A549 (cell line): ENCODE data around the gene TRMT13. TPM values are rescaled to one million over a fixed set of nuclear protein-coding genes. Genes with fewer than 3 reads are reported as not detected.

Experiments used
- ATAC-seq, 2 experiments: fragments of 200-7000 bp in 1 of 2; fragments of >200 bp in 1 of 2; cut with Nextera tagmentation in 1 of 2; cut with Tn5 transposase in 1 of 2; 3 replicates each; pipeline versions ENCODE4 v1.8.0 to v1.9.1; 2018 to 2020; ENCODE audit warnings: mild to moderate bottlenecking in 1 of 2, moderate library complexity in 1 of 2
- CTCF ChIA-PET: fragments of 300-600 bp; sonication (Branson Sonifier 250); formaldehyde crosslinking; extraction: SDS; loops from one replicate; lab custom pipeline; 2021; ENCODE audit warnings: antibody characterized with exemption, inconsistent platforms; lab: Yijun Ruan, JAX
- POLR2A ChIA-PET: fragments of 350-600 bp; formaldehyde crosslinking; extraction: SDS; loops from one replicate; lab custom pipeline; 2021; ENCODE audit warnings: antibody characterized with exemption, inconsistent platforms; lab: Yijun Ruan, JAX
- DNase-seq, 2 experiments: peaks; one replicate each; pipeline versions ENCODE4 v3.0.0 to v3.0.0-alpha.2; 2011 to 2016; ENCODE audit warnings: low read depth in 1 of 2, low spot score in 1 of 2
- FAIRE-seq: peaks from 2 replicates; lab custom pipeline; 2011; peaks lifted over from hg19 to GRCh38; lab: Jason Lieb, UNC
- H3K27ac ChIP-seq, 2 experiments: fragments of >200 bp; sonication (Bioruptor Twin); formaldehyde crosslinking; 3 replicates each; pipeline ENCODE4 v1.5.1; 2016 to 2017
- H3K4me1 ChIP-seq: fragments of >200 bp; sonication (Bioruptor Twin); formaldehyde crosslinking; 3 replicates; pipeline ENCODE4 v1.6.1; 2016
- H3K4me2 ChIP-seq: fragments of >200 bp; sonication (Bioruptor Twin); formaldehyde crosslinking; 3 replicates; pipeline ENCODE4 v1.6.1; 2016
- H3K4me3 ChIP-seq: fragments of >200 bp; sonication (Bioruptor Twin); formaldehyde crosslinking; 3 replicates; pipeline ENCODE4 v1.5.1; 2016
- H3K9me3 ChIP-seq: fragments of >200 bp; sonication (Bioruptor Twin); formaldehyde crosslinking; 3 replicates; pipeline ENCODE4 v1.6.1; 2016
- BHLHE40 ChIP-seq: IDR thresholded peaks from 2 replicates; pipeline ENCODE4 v1.6.1; 2012; ENCODE audit warnings: low read depth, low read length, inconsistent platforms
- CBX2 ChIP-seq: fragments of 200-600 bp; sonication (generic); IDR thresholded peaks from 2 replicates; pipeline ENCODE4 v1.6.1; 2016; ENCODE audit warnings: low read depth, mild to moderate bottlenecking, borderline replicate concordance
- CEBPB ChIP-seq, 2 experiments: fragments of >200 bp in 1 of 2; sonication (Bioruptor Twin) in 1 of 2; formaldehyde crosslinking in 1 of 2; IDR thresholded peaks; 2 replicates each; pipeline ENCODE4 v1.6.1; 2012 to 2016
- CHD2 ChIP-seq: fragments of 150-350 bp; IDR thresholded peaks from 2 replicates; pipeline ENCODE4 v1.6.1; 2014; ENCODE audit warnings: low read length; ENCODE audit not compliant: partially characterized antibody
- CHD4 ChIP-seq: fragments of 200-600 bp; sonication (generic); IDR thresholded peaks from 2 replicates; pipeline ENCODE4 v1.6.1; 2016; ENCODE audit warnings: antibody characterized with exemption, mild to moderate bottlenecking, borderline replicate concordance
- FOXS1 ChIP-seq: fragments of 250-450 bp; sonication (Bioruptor Pico); IDR thresholded peaks from 2 replicates; pipeline ENCODE4 v1.5.0; 2020; ENCODE audit warnings: mild to moderate bottlenecking, moderate library complexity
- JUN ChIP-seq, 2 experiments: fragments of >200 bp; sonication (Bioruptor Twin); formaldehyde crosslinking; IDR thresholded peaks; 2 replicates in 1 of 2; 3 replicates in 1 of 2; pipeline ENCODE4 v1.6.1; 2016 to 2017
- MAFK ChIP-seq: fragments of 450-650 bp; IDR thresholded peaks from 2 replicates; pipeline ENCODE4 v1.6.1; 2014; ENCODE audit not compliant: partially characterized antibody
- NPAS2 ChIP-seq: fragments of 250-450 bp; sonication (Bioruptor Pico); IDR thresholded peaks from 2 replicates; pipeline ENCODE4 v1.8.0; 2022; ENCODE audit warnings: mild to moderate bottlenecking, moderate library complexity, borderline replicate concordance
- POLR2AphosphoS2 ChIP-seq: conservative IDR thresholded peaks from 2 replicates; pipeline ENCODE4 v1.6.1; 2012; ENCODE audit warnings: low read length, improper control_type of control experiment, inconsistent platforms
- RAD21 ChIP-seq, 2 experiments: fragments of >200 bp in 1 of 2; sonication (Bioruptor Twin) in 1 of 2; formaldehyde crosslinking in 1 of 2; IDR thresholded peaks in 1 of 2; conservative IDR thresholded peaks in 1 of 2; 2 replicates in 1 of 2; 3 replicates in 1 of 2; pipeline ENCODE4 v1.6.1; 2012 to 2018; ENCODE audit warnings: inconsistent platforms in 1 of 2
- RCOR1 ChIP-seq: fragments of 150-350 bp; IDR thresholded peaks from 2 replicates; pipeline ENCODE4 v1.6.1; 2014; ENCODE audit warnings: antibody characterized with exemption, low read length, low read depth
- RFX5 ChIP-seq: fragments of 450-650 bp; IDR thresholded peaks from 2 replicates; pipeline ENCODE4 v1.7.1; 2014; ENCODE audit warnings: antibody characterized with exemption, mild to moderate bottlenecking, moderate library complexity
- RNF2 ChIP-seq: fragments of 200-600 bp; sonication (generic); IDR thresholded peaks from 2 replicates; pipeline ENCODE4 v1.6.1; 2016; ENCODE audit warnings: low read depth, mild to moderate bottlenecking, antibody characterized with exemption, moderate library complexity, borderline replicate concordance
- SMC3 ChIP-seq: fragments of >200 bp; sonication (Bioruptor Twin); formaldehyde crosslinking; IDR thresholded peaks from 3 replicates; pipeline ENCODE4 v1.6.1; 2018; ENCODE audit warnings: inconsistent platforms
- TFCP2L1 ChIP-seq: fragments of 250-450 bp; sonication (Bioruptor Pico); IDR thresholded peaks from 2 replicates; pipeline ENCODE4 v1.5.0; 2021; ENCODE audit warnings: mild to moderate bottlenecking
- WGBS: methylation state at CpG from one replicate; pipeline ENCODE4 v1.1.6; 2017; ENCODE audit errors: missing lambda C conversion rate; 5-methylcytosine and 5-hydroxymethylcytosine counted together
- polyA plus RNA-seq, 4 experiments: library from polyadenylated mRNA; depleted of rRNA in 3 of 4; stranded (reverse); fragments of >200 nt; fragmentation: RNase III in 1 of 4; extraction: RNeasy Plus Mini Kit Qiagen cat#74134 plus additional on column Dnase treatment in 1 of 4; gene quantifications; 2 replicates in 3 of 4; 3 replicates in 1 of 4; pipeline ENCODE4 v1.2.3, GENCODE V29; 2011 to 2017
- TF ChIP-seq, protein P1 (sequence below): IDR thresholded peaks from 2 replicates; pipeline ENCODE4 v1.6.1; 2012
- TF ChIP-seq, protein P2 (sequence below): fragments of 200-600 bp; sonication (generic); IDR thresholded peaks from 2 replicates; pipeline ENCODE4 v1.6.1; 2016; ENCODE audit warnings: antibody characterized with exemption, mild to moderate bottlenecking, moderate library complexity
- TF ChIP-seq, protein P3 (sequence below): fragments of >200 bp; sonication (Bioruptor Twin); formaldehyde crosslinking; IDR thresholded peaks from 2 replicates; pipeline ENCODE4 v1.6.1; 2016
- TF ChIP-seq, protein P4 (sequence below): fragments of 450-650 bp; IDR thresholded peaks from 2 replicates; pipeline ENCODE4 v1.6.1; 2014; ENCODE audit warnings: antibody characterized with exemption
- TF ChIP-seq, protein P5 (sequence below): fragments of >200 bp; sonication (Bioruptor Twin); formaldehyde crosslinking; IDR thresholded peaks from 3 replicates; pipeline ENCODE4 v1.6.1; 2016
- TF ChIP-seq, protein P6 (sequence below): fragments of 150-350 bp; IDR thresholded peaks from 2 replicates; pipeline ENCODE4 v1.6.1; 2014; ENCODE audit warnings: low read depth, mild to moderate bottlenecking, low read length
- TF ChIP-seq, protein P7 (sequence below): IDR thresholded peaks from 2 replicates; pipeline ENCODE4 v1.6.1; 2012; ENCODE audit warnings: low read depth, borderline replicate concordance

TRMT13 gene
- polyA plus RNA-seq, 2 of the 4 experiments (the other 2 are of a cell fraction): 9.9 to 21.7 TPM

DNA sequence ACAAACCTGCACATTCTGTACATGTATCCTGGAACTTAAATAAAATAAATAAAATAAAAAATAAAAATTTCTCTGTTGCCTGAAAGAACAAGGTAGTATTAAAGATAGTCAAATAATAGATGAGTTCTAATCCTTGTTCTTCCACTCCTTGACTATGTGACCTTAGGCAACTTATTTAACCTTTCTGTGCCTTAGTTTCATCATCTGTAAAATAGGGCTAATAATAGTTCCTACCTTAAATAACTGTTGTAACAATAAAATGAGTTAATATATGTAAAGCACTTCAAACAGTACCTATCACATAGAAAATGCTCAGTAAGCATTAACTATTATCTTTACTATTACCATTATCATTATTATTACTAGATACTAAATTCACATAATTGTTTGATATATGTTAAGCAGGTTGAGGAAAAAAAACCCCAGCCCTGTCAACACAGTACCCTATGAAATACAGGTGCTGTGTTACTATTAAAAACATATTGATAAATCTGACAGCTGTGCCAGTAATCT lies 23.4 kb upstream of the TRMT13 start:
- H3K4me3 ChIP-seq: no peak overlapping the region
- no peak for ATAC-seq
- no peak overlapping the region for H3K4me2 ChIP-seq
- no peak for DNase-seq
- ChIA-PET POLR2A (no interaction called here), CTCF (interaction anchor here (0.6 kb wide), 1 partner anchor 45 kb away, joined by 5 read pairs; no protein-coding TSS in a partner anchor)
- TF ChIP-seq, protein P1, sequence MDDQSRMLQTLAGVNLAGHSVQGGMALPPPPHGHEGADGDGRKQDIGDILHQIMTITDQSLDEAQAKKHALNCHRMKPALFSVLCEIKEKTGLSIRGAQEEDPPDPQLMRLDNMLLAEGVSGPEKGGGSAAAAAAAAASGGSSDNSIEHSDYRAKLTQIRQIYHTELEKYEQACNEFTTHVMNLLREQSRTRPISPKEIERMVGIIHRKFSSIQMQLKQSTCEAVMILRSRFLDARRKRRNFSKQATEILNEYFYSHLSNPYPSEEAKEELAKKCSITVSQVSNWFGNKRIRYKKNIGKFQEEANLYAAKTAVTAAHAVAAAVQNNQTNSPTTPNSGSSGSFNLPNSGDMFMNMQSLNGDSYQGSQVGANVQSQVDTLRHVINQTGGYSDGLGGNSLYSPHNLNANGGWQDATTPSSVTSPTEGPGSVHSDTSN: no peak
- TF ChIP-seq, protein P2, sequence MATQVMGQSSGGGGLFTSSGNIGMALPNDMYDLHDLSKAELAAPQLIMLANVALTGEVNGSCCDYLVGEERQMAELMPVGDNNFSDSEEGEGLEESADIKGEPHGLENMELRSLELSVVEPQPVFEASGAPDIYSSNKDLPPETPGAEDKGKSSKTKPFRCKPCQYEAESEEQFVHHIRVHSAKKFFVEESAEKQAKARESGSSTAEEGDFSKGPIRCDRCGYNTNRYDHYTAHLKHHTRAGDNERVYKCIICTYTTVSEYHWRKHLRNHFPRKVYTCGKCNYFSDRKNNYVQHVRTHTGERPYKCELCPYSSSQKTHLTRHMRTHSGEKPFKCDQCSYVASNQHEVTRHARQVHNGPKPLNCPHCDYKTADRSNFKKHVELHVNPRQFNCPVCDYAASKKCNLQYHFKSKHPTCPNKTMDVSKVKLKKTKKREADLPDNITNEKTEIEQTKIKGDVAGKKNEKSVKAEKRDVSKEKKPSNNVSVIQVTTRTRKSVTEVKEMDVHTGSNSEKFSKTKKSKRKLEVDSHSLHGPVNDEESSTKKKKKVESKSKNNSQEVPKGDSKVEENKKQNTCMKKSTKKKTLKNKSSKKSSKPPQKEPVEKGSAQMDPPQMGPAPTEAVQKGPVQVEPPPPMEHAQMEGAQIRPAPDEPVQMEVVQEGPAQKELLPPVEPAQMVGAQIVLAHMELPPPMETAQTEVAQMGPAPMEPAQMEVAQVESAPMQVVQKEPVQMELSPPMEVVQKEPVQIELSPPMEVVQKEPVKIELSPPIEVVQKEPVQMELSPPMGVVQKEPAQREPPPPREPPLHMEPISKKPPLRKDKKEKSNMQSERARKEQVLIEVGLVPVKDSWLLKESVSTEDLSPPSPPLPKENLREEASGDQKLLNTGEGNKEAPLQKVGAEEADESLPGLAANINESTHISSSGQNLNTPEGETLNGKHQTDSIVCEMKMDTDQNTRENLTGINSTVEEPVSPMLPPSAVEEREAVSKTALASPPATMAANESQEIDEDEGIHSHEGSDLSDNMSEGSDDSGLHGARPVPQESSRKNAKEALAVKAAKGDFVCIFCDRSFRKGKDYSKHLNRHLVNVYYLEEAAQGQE: no peak
- peak; percentile 58 for TF ChIP-seq MAFK
- no peaks in the 10 kb centered on the region for H3K4me1 ChIP-seq
- FAIRE-seq: no peak
- no peak overlapping the region for H3K27ac ChIP-seq
- no peaks in the 10 kb centered on the region for H3K9me3 ChIP-seq

DNA sequence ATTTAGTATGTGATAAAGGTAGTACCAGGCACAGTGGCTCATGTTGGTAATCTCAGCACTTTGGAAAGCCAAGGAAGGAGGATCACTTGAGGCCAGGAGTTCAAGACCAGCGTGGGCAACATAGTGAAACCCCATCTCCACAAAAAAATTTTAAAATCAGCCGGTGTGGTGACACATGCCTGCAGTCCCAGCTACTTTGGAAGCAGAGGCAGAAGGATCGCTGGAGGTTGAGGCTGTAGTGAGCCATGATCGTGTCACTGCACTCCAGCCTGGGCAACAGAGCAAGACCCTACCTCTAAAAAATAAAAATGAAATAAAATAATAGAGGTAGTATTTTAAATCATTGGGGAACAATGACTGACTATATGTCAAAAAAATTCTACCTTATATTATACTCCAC lies 17.4 kb upstream of the TRMT13 start:
- no peak overlapping the region for H3K4me3 ChIP-seq
- POLR2A ChIA-PET: no interaction called here
- no peaks in the 10 kb centered on the region for H3K9me3 ChIP-seq
- TF ChIP-seq JUN (IDR thresholded peaks at IDR 0.05) (no peak), CEBPB (IDR thresholded peaks at IDR 0.05) (no peak), SMC3 (no peak)
- TF ChIP-seq, protein P3, sequence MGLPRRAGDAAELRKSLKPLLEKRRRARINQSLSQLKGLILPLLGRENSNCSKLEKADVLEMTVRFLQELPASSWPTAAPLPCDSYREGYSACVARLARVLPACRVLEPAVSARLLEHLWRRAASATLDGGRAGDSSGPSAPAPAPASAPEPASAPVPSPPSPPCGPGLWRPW: no peak
- TF ChIP-seq, protein P4, sequence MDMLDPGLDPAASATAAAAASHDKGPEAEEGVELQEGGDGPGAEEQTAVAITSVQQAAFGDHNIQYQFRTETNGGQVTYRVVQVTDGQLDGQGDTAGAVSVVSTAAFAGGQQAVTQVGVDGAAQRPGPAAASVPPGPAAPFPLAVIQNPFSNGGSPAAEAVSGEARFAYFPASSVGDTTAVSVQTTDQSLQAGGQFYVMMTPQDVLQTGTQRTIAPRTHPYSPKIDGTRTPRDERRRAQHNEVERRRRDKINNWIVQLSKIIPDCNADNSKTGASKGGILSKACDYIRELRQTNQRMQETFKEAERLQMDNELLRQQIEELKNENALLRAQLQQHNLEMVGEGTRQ: no peak
- TF ChIP-seq, all 56 proteins: peak for 0
- CTCF ChIA-PET: no interaction called here
- DNase-seq (no peak), FAIRE-seq (no peak), ATAC-seq (no peak)
- no peak overlapping the region for H3K4me2 ChIP-seq
- H3K4me1 ChIP-seq: no peaks in the 10 kb centered on the region
- H3K27ac ChIP-seq: no peak overlapping the region
- 96% methylated on average over 4 of the region's 4 CpGs for WGBS

DNA sequence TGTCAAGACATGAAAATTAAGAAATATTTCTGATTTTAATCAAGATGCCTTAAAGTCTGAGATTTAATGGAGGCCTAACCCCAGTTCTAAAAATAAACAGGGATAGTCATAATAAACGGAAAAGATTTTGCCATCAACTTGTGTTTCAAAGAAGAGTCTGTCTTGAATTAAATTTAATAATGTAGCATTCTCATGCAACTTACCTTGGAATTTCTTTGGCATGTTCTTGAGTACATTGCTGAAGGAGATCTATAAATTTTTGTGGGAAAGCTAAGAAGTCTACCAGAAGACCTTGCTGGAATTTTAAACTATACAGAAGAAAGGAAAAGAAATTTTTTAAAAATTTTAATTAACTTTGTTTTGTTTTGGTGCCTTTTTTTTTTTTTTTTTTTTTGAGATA lies 10.8 kb upstream of the TRMT13 start:
- Histone ChIP-seq H3K4me2 (no peak overlapping the region), H3K27ac (no peak overlapping the region), H3K9me3 (no peaks in the 10 kb centered on the region), H3K4me3 (no peak overlapping the region), H3K4me1 (no peaks in the 10 kb centered on the region)
- ATAC-seq (no peak), FAIRE-seq (no peak), DNase-seq (no peak)
- ChIA-PET CTCF (no interaction called here), POLR2A (no interaction called here)
- TF ChIP-seq, protein P5, sequence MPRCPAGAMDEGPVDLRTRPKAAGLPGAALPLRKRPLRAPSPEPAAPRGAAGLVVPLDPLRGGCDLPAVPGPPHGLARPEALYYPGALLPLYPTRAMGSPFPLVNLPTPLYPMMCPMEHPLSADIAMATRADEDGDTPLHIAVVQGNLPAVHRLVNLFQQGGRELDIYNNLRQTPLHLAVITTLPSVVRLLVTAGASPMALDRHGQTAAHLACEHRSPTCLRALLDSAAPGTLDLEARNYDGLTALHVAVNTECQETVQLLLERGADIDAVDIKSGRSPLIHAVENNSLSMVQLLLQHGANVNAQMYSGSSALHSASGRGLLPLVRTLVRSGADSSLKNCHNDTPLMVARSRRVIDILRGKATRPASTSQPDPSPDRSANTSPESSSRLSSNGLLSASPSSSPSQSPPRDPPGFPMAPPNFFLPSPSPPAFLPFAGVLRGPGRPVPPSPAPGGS: no peak
- TF ChIP-seq, protein P6, sequence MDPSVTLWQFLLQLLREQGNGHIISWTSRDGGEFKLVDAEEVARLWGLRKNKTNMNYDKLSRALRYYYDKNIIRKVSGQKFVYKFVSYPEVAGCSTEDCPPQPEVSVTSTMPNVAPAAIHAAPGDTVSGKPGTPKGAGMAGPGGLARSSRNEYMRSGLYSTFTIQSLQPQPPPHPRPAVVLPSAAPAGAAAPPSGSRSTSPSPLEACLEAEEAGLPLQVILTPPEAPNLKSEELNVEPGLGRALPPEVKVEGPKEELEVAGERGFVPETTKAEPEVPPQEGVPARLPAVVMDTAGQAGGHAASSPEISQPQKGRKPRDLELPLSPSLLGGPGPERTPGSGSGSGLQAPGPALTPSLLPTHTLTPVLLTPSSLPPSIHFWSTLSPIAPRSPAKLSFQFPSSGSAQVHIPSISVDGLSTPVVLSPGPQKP: no peak
- TF ChIP-seq RFX5 (no peak), CHD4 (no peak), RCOR1 (no peak), TFCP2L1 (no peak), RAD21 (conservative IDR thresholded peaks at IDR 0.05 in 1 of 2, IDR thresholded peaks at IDR 0.05 in 1 of 2) (no peak), CHD2 (no peak), CEBPB (IDR thresholded peaks at IDR 0.05) (no peak), RNF2 (no peak), POLR2AphosphoS2 (no peak), BHLHE40 (no peak), CBX2 (no peak), NPAS2 (CRISPR knock-in tag) (no peak), FOXS1 (CRISPR knock-in tag) (no peak)
- TF ChIP-seq, protein P7, sequence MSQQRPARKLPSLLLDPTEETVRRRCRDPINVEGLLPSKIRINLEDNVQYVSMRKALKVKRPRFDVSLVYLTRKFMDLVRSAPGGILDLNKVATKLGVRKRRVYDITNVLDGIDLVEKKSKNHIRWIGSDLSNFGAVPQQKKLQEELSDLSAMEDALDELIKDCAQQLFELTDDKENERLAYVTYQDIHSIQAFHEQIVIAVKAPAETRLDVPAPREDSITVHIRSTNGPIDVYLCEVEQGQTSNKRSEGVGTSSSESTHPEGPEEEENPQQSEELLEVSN: no peak
- TF ChIP-seq, protein P4: no peak
- WGBS: 90% methylated on average over 1 of the region's 1 CpG
